ENCODE measurements around the gene CCNE1.

Gene CCNE1

GRCh38 chr19:29771708-29772414 is 39.9 kb upstream of the CCNE1 start:
- H3K9me3 ChIP-seq (ENCODE audit: control insufficient read depth, insufficient read depth, low read depth, low read length) = no peaks in the 10 kb centered on the region
- POLR2A ChIA-PET = interaction anchor here (0.5 to 1.2 kb wide), 4 partner anchors 23 to 73 kb away, joined by 3 to 4 read pairs (median 3); no protein-coding TSS in a partner anchor
- no peak overlapping the region for H3K4me3 ChIP-seq (ENCODE audit: low read depth, low read length)
- H3K27ac ChIP-seq (ENCODE audit: extremely low read depth, low read depth, low read length) = no peak overlapping the region
- H3K36me3 ChIP-seq (ENCODE audit: control insufficient read depth in 2 of 2, insufficient read depth in 1 of 2, low read length in 2 of 2) = no peaks in the 10 kb centered on the region
- CTCF ChIA-PET = interaction anchor here (0.5 to 8.9 kb wide), 45 partner anchors 8 to 884 kb away, joined by 3 to 138 read pairs (median 4); no protein-coding TSS in a partner anchor
- H3K4me1 ChIP-seq (ENCODE audit: control insufficient read depth, insufficient read depth, low read length) = peaks cover 3% of the 10 kb centered on the region; the same call in 1 of the 2 replicates
- TF ChIP-seq ZNF561 (tag by site-specific recombination; IDR thresholded peaks at IDR 0.05; ENCODE audit: borderline replicate concordance) = no peak
- TF ChIP-seq GLIS1 (tag by site-specific recombination; IDR thresholded peaks at IDR 0.05) = peak; percentile 35; the same call in 1 of the 2 replicates
- TF ChIP-seq ZNF514 (tag by site-specific recombination; IDR thresholded peaks at IDR 0.05) = no peak
- 0 out of 2 replicates have a peak, but pooled peaks have one; percentile 11 for TF ChIP-seq KLF16 (tag by site-specific recombination; IDR thresholded peaks at IDR 0.05)
- no peak for TF ChIP-seq ZBTB11 (tag by site-specific recombination; conservative IDR thresholded peaks at IDR 0.05; ENCODE audit: low read depth)
- no peak for TF ChIP-seq ZBTB26 (tag by site-specific recombination; optimal IDR thresholded peaks at IDR 0.05)
- no peak for TF ChIP-seq ZNF280C (tag by site-specific recombination; IDR thresholded peaks at IDR 0.05)
- no peak for TF ChIP-seq ZNF132 (tag by site-specific recombination; IDR thresholded peaks at IDR 0.05; ENCODE audit: borderline replicate concordance)
- TF ChIP-seq ZIC2 (tag by site-specific recombination; IDR thresholded peaks at IDR 0.05) = peak; percentile 59
- peak; percentile 96 for TF ChIP-seq CTCF (tag by site-specific recombination; IDR thresholded peaks at IDR 0.05)
- TF ChIP-seq ZNF157 (tag by site-specific recombination; IDR thresholded peaks at IDR 0.05) = no peak
- peak; percentile 96 for TF ChIP-seq SCRT1 (tag by site-specific recombination; IDR thresholded peaks at IDR 0.05; ENCODE audit: borderline replicate concordance)
- TF ChIP-seq ZNF174 (tag by site-specific recombination; IDR thresholded peaks at IDR 0.05) = no peak
- no peak for TF ChIP-seq ZNF155 (tag by site-specific recombination; IDR thresholded peaks at IDR 0.05)
- no peak for TF ChIP-seq ZNF37A (tag by site-specific recombination; IDR thresholded peaks at IDR 0.05)
- 0 out of 2 replicates have a peak, but pooled peaks have one; percentile 50 for TF ChIP-seq ZNF335 (tag by site-specific recombination; conservative IDR thresholded peaks at IDR 0.05)
- no peak for TF ChIP-seq ZNF776 (tag by site-specific recombination; IDR thresholded peaks at IDR 0.05; ENCODE audit: borderline replicate concordance)
- no peak for TF ChIP-seq ZNF341 (tag by site-specific recombination; IDR thresholded peaks at IDR 0.05; ENCODE audit: low read depth)
- peak; percentile 23; the same call in 1 of the 2 replicates for TF ChIP-seq BCL11A (tag by site-specific recombination; IDR thresholded peaks at IDR 0.05; ENCODE audit: low read depth)
- no peak for TF ChIP-seq ZNF510 (tag by site-specific recombination; IDR thresholded peaks at IDR 0.05; ENCODE audit: insufficient replicate concordance)
- TF ChIP-seq ZNF324 (tag by site-specific recombination; IDR thresholded peaks at IDR 0.05) = no peak
- no peak for TF ChIP-seq KLF9 (tag by site-specific recombination; IDR thresholded peaks at IDR 0.05; ENCODE audit: low read depth)
- TF ChIP-seq ZNF223 (tag by site-specific recombination; IDR thresholded peaks at IDR 0.05) = peak; percentile 74
- no peak for TF ChIP-seq ZNF677 (tag by site-specific recombination; IDR thresholded peaks at IDR 0.05)
- TF ChIP-seq ZNF10 (tag by site-specific recombination; IDR thresholded peaks at IDR 0.05) = no peak
- TF ChIP-seq SETDB1 (IDR thresholded peaks at IDR 0.05; ENCODE audit: insufficient read length, low read length) = no peak
- TF ChIP-seq ZNF704 (tag by site-specific recombination; IDR thresholded peaks at IDR 0.05) = no peak
- TF ChIP-seq SCRT2 (tag by site-specific recombination; IDR thresholded peaks at IDR 0.05) = peak; percentile 96
- peak; percentile 48; the same call in 1 of the 2 replicates for TF ChIP-seq ZNF768 (tag by site-specific recombination; IDR thresholded peaks at IDR 0.05)

Data from HEK293 (cell line).